ENCODE results near the gene LMOD3.
A peak's percentile ranks its signal among the peaks of the same experiment; 100 is the strongest.

The LMOD3 gene

GRCh38 chr3:69091389-69092029 is 30.9 kb downstream of the LMOD3 start:
- no peak for DNase-seq (ENCODE audit: low spot score)

GRCh38 chr3:69090021-69090420 is 32.4 kb downstream of the LMOD3 start:
- DNase-seq (ENCODE audit: low spot score) = no peak

- no peak for DNase-seq (ENCODE audit: low spot score)
Observed at GRCh38 chr3:69088063-69088462, 34.3 kb downstream of the LMOD3 start.

DNA sequence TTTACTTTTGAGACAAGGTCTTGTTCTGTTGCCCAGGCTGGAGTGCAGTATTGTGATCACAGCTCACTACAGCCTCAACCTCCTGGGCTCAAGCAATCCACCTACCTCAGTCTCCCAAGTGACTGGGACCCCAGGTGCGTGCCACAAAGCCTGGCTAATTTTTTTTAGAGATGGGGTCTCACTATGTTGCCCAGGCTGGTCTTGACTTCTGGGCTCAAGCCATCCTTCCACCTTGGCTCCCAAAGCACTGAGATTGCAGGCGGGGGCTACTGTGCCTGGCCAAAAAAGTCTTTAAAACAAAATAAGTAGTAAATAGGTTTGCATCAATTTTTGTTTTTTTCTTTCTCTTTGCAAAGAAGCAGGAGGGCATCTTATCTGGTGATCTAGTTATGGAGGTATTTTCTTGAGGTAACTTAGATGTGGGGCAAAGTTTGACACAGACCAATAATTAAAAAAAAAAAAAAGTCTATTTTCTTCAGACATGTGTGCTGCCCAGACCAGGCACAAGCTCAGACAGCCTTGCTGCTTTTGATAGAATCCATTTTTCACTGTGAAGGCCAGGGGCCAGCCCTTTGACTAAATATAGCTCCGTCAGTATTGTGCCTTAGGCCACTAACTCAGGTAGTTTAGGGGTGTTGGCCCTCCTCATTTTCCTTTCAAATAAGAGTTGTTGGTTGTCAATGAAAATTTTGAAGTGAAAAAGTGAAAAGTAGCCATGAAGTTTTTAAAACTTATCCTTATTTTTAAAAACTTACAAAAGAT is 35.2 kb downstream of the LMOD3 start:
- no peak for DNase-seq (ENCODE audit: low spot score)

- peak; percentile 73 for DNase-seq (ENCODE audit: low spot score)
Observed at GRCh38 chr3:69085833-69086722, 36.3 kb downstream of the LMOD3 start.

DNA sequence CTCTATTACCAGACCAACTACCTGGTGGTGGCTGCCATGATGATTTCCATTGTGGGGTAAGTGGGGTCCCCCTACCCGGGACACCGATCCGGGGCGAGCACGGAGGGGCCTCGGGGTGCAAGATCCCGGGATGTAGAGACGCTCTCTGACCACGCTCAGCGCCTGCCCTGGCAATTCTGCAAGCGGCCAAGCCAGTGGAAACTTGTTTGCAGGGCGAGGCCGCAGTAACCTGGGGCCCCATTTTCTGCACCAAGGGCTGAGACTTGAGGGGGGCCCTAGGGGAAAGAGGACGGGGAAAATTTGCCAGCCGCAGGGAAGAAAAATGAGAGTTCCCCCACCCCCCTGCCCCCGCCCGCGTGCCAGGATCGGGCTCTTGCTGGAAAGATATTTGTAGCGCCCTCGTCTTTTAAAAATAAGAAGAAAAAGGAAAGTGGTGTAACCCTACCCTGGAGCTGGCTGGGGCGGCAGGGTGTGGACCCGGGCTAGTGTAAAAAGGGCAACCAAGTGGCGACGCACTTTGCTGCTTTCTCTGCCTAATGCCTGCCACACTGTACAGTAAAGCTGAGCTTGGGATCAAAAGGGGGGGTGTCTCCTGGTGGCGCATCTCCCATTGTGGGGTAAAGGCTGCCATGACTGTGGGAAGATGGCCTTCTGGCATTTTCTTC is 37.1 kb downstream of the LMOD3 start:
- DNase-seq (ENCODE audit: low spot score) = no peak

DNA sequence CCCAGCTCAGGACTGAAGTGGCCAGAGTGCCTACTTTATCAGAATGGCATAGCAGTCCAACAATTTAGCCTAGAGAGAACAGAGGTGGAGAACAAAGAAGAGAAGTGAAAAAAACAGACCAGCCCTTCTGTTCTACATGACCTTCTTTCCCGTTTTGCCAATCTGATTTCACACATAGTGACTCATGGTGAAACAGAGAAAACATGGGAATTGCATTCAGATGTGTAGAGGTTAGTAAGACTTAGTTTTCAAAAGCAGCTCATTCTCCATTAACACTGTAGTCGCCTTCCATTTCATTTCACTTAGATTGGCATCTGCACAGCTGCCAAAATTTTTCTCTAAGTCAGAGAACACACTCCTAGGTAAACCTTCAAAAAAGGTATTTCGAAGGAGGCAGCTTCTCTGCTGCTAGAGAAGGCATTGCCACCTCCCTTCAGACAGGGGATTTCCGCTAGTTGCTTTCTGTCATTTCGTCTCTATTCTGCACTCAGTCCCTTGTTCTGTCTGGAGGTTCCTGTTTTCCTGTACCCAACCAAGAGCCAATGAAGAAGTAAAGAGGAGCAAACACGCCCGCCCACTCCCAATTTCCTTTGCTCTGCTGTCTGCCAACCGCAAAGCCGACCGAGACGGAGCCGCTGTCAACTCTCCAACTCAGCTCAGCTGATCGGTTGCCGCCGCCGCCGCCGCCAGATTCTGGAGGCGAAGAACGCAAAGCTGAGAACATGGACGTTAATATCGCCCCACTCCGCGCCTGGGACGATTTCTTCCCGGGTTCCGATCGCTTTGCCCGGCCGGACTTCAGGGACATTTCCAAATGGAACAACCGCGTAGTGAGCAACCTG is 37.8 kb downstream of the LMOD3 start, which contains the start of gene ARL6IP5:
Gene ARL6IP5 (plus strand): TSS at position 612 of the 842 bp plus-strand sequence. CDS start 111 bp downstream, at position 723.
- DNase-seq (ENCODE audit: low spot score) = peak; percentile 98

DNA sequence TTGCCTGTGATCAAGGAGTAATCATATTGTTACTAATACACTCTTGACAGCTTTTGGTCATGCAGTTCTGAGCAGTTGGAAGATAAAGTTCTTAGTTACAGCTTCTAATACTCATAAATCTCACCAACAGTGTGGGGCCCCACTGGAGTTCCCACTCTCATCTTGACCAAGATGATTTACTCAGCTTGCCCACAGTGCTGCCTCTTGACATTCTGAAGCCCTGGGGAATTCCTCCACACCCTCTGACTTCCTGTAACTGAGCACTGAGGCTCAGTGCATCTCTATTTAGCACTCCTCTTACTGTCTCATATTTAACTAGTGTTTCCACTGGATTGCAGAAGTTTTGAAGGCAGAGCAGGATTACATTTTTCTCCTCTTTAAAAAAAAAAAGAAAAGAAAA is 39.6 kb downstream of the LMOD3 start:
- no peak for DNase-seq (ENCODE audit: low spot score)

DNA sequence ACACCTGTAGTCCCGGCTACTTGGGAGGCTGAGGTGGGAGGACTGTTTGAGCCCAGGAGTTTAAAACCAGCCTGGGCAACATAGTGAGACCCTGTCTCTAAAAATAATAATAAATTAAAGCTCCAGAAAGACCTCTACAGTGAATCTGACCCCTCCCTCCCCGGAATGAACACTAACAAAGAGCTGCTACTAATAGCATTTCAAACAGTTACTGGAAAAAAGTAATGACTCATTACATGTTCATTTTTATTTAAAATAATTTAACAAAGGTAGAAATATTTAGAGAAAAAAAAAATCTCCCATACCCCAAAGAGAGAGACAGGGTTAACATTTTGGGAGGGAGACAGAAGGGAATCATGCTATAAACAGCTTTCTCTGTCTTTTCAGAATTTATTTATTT is 40.0 kb downstream of the LMOD3 start:
- DNase-seq (ENCODE audit: low spot score) = no peak

DNA sequence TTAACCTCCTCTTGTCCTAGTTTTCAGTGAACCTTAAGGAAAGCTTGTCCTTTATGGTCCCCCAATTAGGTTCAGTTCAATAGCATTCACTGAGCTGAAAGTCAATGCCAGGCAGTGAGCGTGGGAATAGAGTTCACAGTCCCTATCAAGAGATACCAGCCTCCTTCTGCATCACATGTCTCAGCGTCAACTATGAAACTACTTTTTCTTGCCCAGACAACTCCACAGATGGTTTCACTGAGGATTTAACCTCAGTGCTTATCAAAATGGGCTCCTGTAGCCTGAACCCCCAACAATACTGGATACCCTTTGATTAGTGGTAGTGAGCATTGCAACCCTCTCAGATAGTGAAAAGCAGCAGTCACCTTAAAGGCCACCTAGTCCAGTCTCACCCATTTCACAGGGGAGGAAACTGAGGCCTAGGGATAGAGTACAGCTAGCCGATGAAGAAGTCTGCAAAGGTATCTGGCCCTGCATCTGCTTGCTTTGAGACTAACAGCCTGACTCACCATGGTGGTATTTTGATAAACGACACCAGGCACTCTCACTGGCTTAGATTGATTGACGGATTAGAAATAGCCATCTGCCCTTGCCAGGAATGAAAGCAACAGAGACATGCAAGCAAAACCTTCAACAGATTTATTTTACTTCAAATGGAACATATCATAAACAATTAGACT is 40.7 kb downstream of the LMOD3 start:
- no peak for DNase-seq (ENCODE audit: low spot score)

- DNase-seq (ENCODE audit: low spot score) = peak; percentile 91
Observed at GRCh38 chr3:69080233-69080920, 42.0 kb downstream of the LMOD3 start, which contains the start of gene UBA3. Gene UBA3, minus strand, starts transcription at chr3:69080365. Its CDS starts 12 bp downstream, at chr3:69080353.

- DNase-seq (ENCODE audit: low spot score) = no peak
Observed at GRCh38 chr3:69079269-69080159, 42.9 kb downstream of the LMOD3 start.

GRCh38 chr3:69072928-69073327 is 49.5 kb downstream of the LMOD3 start:
- no peak for DNase-seq (ENCODE audit: low spot score)

GRCh38 chr3:69066121-69066520 is 56.3 kb downstream of the LMOD3 start:
- no peak for DNase-seq (ENCODE audit: low spot score)

GRCh38 chr3:69065318-69065964 is 57.0 kb downstream of the LMOD3 start:
- no peak for DNase-seq (ENCODE audit: low spot score)

DNA sequence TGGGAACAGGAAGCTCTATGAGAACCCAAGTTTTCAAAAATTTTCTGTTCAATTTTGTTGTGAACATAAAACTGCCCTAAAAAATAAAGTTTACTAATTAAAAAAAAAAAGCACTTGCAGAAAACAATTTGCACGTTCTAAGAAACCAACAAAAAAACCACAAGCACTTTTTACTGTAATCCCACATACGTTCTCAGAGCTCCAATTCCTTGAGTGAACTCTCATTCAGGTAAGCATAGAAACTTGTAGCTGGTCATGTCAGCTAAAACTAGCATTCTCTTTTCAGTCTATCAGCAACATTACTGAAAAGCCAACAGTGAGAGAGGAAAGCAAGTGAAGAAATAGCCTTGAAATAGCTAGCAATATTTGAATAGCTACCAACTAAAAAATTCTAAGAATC is 58.8 kb downstream of the LMOD3 start:
- DNase-seq (ENCODE audit: low spot score) = no peak

GRCh38 chr3:69059688-69060087 is 62.7 kb downstream of the LMOD3 start:
- no peak for DNase-seq (ENCODE audit: low spot score)

DNA sequence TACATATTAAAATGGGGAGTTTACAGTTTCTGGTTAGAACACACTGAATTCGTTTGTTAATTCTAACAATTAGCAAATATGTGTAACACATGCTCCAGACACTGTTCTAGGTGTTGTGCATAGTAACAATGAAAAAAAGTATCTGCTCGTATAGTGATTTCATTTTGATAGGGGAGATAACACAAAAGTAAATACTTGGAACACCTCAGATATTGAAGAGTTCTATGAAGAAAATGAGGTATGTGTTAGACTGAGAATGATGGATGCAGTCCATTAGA is 63.5 kb downstream of the LMOD3 start:
- DNase-seq (ENCODE audit: low spot score) = no peak

Data from cerebellar cortex (tissue), 1 donor.